K562 (cell line): ENCODE data around the gene FCHSD1. TPM values are rescaled to one million over a fixed set of nuclear protein-coding genes. Genes with fewer than 3 reads are reported as not detected.

Experiments
- BACH1 ChIP-seq: fragments of 200-800 bp; sonication (Bioruptor generic); IDR thresholded peaks from 2 replicates; pipeline ENCODE4 v1.6.1; 2016; ENCODE audit warnings: missing genetic modification characterization, missing compliant biosample characterization
- CHD7 ChIP-seq: fragments of 200-600 bp; sonication (generic); IDR thresholded peaks from one replicate; pipeline ENCODE4 v1.6.1; 2012; ENCODE audit warnings: mild to moderate bottlenecking, low read depth, low read length, inconsistent platforms
- DIDO1 ChIP-seq: fragments of 450-650 bp; IDR thresholded peaks from 2 replicates; pipeline ENCODE4 v1.6.1; 2016; ENCODE audit warnings: low read depth, missing biosample characterization, missing genetic modification characterization
- IRF1 ChIP-seq: sonication (generic); formaldehyde crosslinking; IDR thresholded peaks from 2 replicates; pipeline ENCODE4 v1.8.0; 2022; ENCODE audit warnings: missing genetic modification reagents, mild to moderate bottlenecking, borderline replicate concordance
- MAFF ChIP-seq: IDR thresholded peaks from 2 replicates; pipeline ENCODE4 v1.6.1; 2012; ENCODE audit warnings: low read length, improper control_type of control experiment
- MYC ChIP-seq, 2 experiments: fragments of 250-450 bp in 1 of 2; sonication (Bioruptor Pico) in 1 of 2; IDR thresholded peaks; 2 replicates each; pipeline versions ENCODE4 v1.5.1 to v1.6.1; 2012 to 2021; ENCODE audit warnings: low read depth in 2 of 2, borderline replicate concordance in 1 of 2, improper control_type of control experiment in 1 of 2, low read length in 1 of 2, mild to moderate bottlenecking in 1 of 2, moderate library complexity in 1 of 2
- NCOA4 ChIP-seq: fragments of 450-650 bp; IDR thresholded peaks from 2 replicates; pipeline ENCODE4 v1.6.1; 2018; ENCODE audit warnings: mild to moderate bottlenecking; ENCODE audit not compliant: partially characterized antibody
- PML ChIP-seq: IDR thresholded peaks from 2 replicates; pipeline ENCODE4 v1.6.1; 2012; ENCODE audit warnings: low read length, inconsistent platforms
- POLR3G ChIP-seq: IDR thresholded peaks from 2 replicates; pipeline ENCODE4 v1.6.1; 2011; ENCODE audit not compliant: insufficient read length, insufficient replicate concordance; ENCODE audit errors: extremely low read depth
- RBFOX2 ChIP-seq: fragments of 200-400 bp; formaldehyde crosslinking; IDR thresholded peaks from 2 replicates; pipeline ENCODE4 v1.6.1; 2017; ENCODE audit warnings: low read depth, mild to moderate bottlenecking, low read length, moderate library complexity
- TAF9B ChIP-seq: fragments of 450-650 bp; IDR thresholded peaks from 2 replicates; pipeline ENCODE4 v1.6.1; 2018; ENCODE audit warnings: mild to moderate bottlenecking; ENCODE audit not compliant: partially characterized antibody
- TBL1XR1 ChIP-seq, 2 experiments: IDR thresholded peaks; 2 replicates each; pipeline ENCODE4 v1.6.1; 2012; ENCODE audit warnings: improper control_type of control experiment in 2 of 2, low read length in 2 of 2, mild to moderate bottlenecking in 1 of 2
- ZNF24 ChIP-seq: fragments of 450-650 bp; IDR thresholded peaks from 2 replicates; pipeline ENCODE4 v1.6.1; 2016
- polyA plus RNA-seq, 8 experiments: library from polyadenylated mRNA; depleted of rRNA in 4 of 8; stranded (reverse) in 5 of 8; unstranded in 3 of 8; fragments of >200 nt; fragmentation: Nextera tagmentation in 2 of 8; fragmentation: Illumina TruSeq in 1 of 8; extraction: Ambion mirVana in 2 of 8; extraction: Trizol in 1 of 8; gene quantifications; 2 replicates each; pipeline versions ENCODE4 v1.2.1 to v1.2.3, GENCODE V29; 2011 to 2014; ENCODE audit warnings: inconsistent platforms in 1 of 8, missing spikeins in 1 of 8
- total RNA-seq, 7 experiments: library from RNA; depleted of rRNA in 6 of 7; stranded (reverse); fragments of >200 nt in 6 of 7; fragmentation: Illumina TruSeq in 2 of 7; extraction: Trizol in 2 of 7; gene quantifications; 2 replicates each; pipeline versions ENCODE4 v1.2.1 to v1.2.3, GENCODE V29; 2011 to 2021; ENCODE audit warnings: low replicate concordance in 1 of 7
- TF ChIP-seq, protein P1 (sequence below): fragments of 450-650 bp; IDR thresholded peaks from 2 replicates; pipeline ENCODE4 v1.6.1; 2014; ENCODE audit warnings: low read depth, mild to moderate bottlenecking, moderate library complexity, borderline replicate concordance

Gene FCHSD1
- total and polyA plus RNA-seq, 9 of the 15 experiments (the other 6 are each of a cell fraction or from before 2014, with no cell fraction given) = 0.35 to 37.5 (median 13.6) TPM

- TF ChIP-seq, protein P1, sequence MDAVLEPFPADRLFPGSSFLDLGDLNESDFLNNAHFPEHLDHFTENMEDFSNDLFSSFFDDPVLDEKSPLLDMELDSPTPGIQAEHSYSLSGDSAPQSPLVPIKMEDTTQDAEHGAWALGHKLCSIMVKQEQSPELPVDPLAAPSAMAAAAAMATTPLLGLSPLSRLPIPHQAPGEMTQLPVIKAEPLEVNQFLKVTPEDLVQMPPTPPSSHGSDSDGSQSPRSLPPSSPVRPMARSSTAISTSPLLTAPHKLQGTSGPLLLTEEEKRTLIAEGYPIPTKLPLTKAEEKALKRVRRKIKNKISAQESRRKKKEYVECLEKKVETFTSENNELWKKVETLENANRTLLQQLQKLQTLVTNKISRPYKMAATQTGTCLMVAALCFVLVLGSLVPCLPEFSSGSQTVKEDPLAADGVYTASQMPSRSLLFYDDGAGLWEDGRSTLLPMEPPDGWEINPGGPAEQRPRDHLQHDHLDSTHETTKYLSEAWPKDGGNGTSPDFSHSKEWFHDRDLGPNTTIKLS = no peak
- TF ChIP-seq RBFOX2 (peak; percentile 58), IRF1 (CRISPR knock-in tag) (no peak), DIDO1 (no peak), POLR3G (no peak), BACH1 (tag) (no peak; the same call in none of the 2 replicates), CHD7 (no peak), TAF9B (no peak), MYC (IDR thresholded peaks at IDR 0.05; ENCODE audit: low read depth, low read length) (0 out of 2 replicates have a peak, but pooled peaks have one; percentile 18), MYC (CRISPR knock-in tag; IDR thresholded peaks at IDR 0.05; ENCODE audit: borderline replicate concordance, low read depth) (no peak), MAFF (no peak), NCOA4 (no peak), PML (no peak), TBL1XR1 (IDR thresholded peaks at IDR 0.05; ENCODE audit: low read length in 2 of 2) (0 out of 4 replicates have a peak, but pooled peaks of 1 of the 2 experiments have one; percentile 22), ZNF24 (no peak)
Observed at GRCh38 chr5:141691867-141692532, 40.8 kb upstream of the FCHSD1 start (continued).
